GM12878 (cell line): ENCODE measurements around the gene ANXA10. TPM values are rescaled to one million over a fixed set of nuclear protein-coding genes. Genes with fewer than 3 reads are reported as not detected.

Source experiments
- ATAC-seq: fragments of 200-7000 bp; cut with Tn5 transposase; 3 replicates; pipeline ENCODE4 v1.9.1; 2020; ENCODE audit warnings: mild to moderate bottlenecking, moderate library complexity
- BruUV-seq: library from RNA; stranded (reverse); fragments of 400-500 nt; replicated peaks from 2 replicates; lab custom pipeline; 2021; lab: Mats Ljungman, UMichigan
- CTCF ChIA-PET: fragments of 300-600 bp; sonication (Branson Sonifier 250); formaldehyde crosslinking; extraction: SDS; loops from one replicate; lab custom pipeline; 2021; ENCODE audit warnings: inconsistent platforms; lab: Yijun Ruan, JAX
- POLR2A ChIA-PET: fragments of 350-600 bp; formaldehyde crosslinking; extraction: SDS; loops from one replicate; lab custom pipeline; 2021; ENCODE audit warnings: inconsistent platforms; lab: Charles Lee
- RAD21 ChIA-PET: fragments of 300-600 bp; sonication (Branson Sonifier 250); formaldehyde crosslinking; loops from one replicate; lab custom pipeline; 2023; ENCODE audit warnings: antibody characterized with exemption; ENCODE audit not compliant: unreplicated experiment; lab: Charles Lee
- SMC1A ChIA-PET: fragments of 300-600 bp; sonication (Branson Sonifier 250); formaldehyde crosslinking; loops from one replicate; lab custom pipeline; 2023; ENCODE audit not compliant: unreplicated experiment, uncharacterized antibody; lab: Charles Lee
- DNase-seq: peaks from one replicate; pipeline ENCODE4 v3.0.0-alpha.2; 2011; ENCODE audit warnings: low read depth, low spot score
- FAIRE-seq: peaks from 3 replicates; lab custom pipeline; 2011; peaks lifted over from hg19 to GRCh38; lab: Jason Lieb, UNC
- H2AFZ ChIP-seq: 2 replicates; pipeline ENCODE4 v1.6.0; 2011; ENCODE audit warnings: low read depth, low read length, control low read depth; ENCODE audit not compliant: control insufficient read depth
- H3K27ac ChIP-seq: 2 replicates; pipeline ENCODE4 v1.5.1; 2011; ENCODE audit warnings: control low read depth; ENCODE audit not compliant: control insufficient read depth, insufficient read depth
- H3K27me3 ChIP-seq, 2 experiments: replicated peaks in 1 of 2; 2 replicates each; pipeline versions ENCODE4 v1.6.0 to v1.6.1; 2011; ENCODE audit warnings: low read length in 1 of 2; ENCODE audit not compliant: control insufficient read depth in 2 of 2, insufficient read depth in 2 of 2
- H3K36me3 ChIP-seq, 2 experiments: 2 replicates each; pipeline ENCODE4 v1.5.1; 2011; ENCODE audit warnings: low read length in 1 of 2; ENCODE audit not compliant: control insufficient read depth in 2 of 2, insufficient read depth in 2 of 2
- H3K4me1 ChIP-seq: 2 replicates; pipeline ENCODE4 v1.6.1; 2011; ENCODE audit warnings: mild to moderate bottlenecking, low read length, moderate library complexity, mixed read lengths; ENCODE audit not compliant: control insufficient read depth, insufficient read depth
- H3K4me2 ChIP-seq: 2 replicates; pipeline ENCODE4 v1.6.0; 2011; ENCODE audit warnings: control low read depth; ENCODE audit not compliant: control insufficient read depth, insufficient read depth
- H3K4me3 ChIP-seq: fragments of 200-600 bp; sonication (generic); 2 replicates; pipeline ENCODE4 v1.5.1; 2016
- H3K79me2 ChIP-seq: 2 replicates; pipeline ENCODE4 v1.6.0; 2011; ENCODE audit warnings: low read length; ENCODE audit not compliant: control insufficient read depth, insufficient read depth
- H3K9ac ChIP-seq: 2 replicates; pipeline ENCODE4 v1.8.0; 2011; ENCODE audit warnings: low read length, control low read depth, mixed read lengths; ENCODE audit not compliant: control insufficient read depth, insufficient read depth
- H3K9me3 ChIP-seq: replicated peaks from 3 replicates; pipeline ENCODE4 v1.5.1; 2011; ENCODE audit warnings: mild to moderate bottlenecking, low read length; ENCODE audit not compliant: control insufficient read depth, insufficient read depth
- H4K20me1 ChIP-seq: 2 replicates; pipeline ENCODE4 v1.6.0; 2011; ENCODE audit not compliant: control insufficient read depth, insufficient read depth
- NFIC ChIP-seq: IDR thresholded peaks from 2 replicates; pipeline ENCODE4 v1.6.1; 2012; ENCODE audit warnings: low read depth, mild to moderate bottlenecking, inconsistent platforms, low read length, moderate library complexity
- ZNF207 ChIP-seq: fragments of 450-650 bp; IDR thresholded peaks from 2 replicates; pipeline ENCODE4 v1.6.1; 2014; ENCODE audit warnings: antibody characterized with exemption, mild to moderate bottlenecking, borderline replicate concordance
- WGBS: methylation state at CpG from one replicate; pipeline ENCODE4 v1.1.6; 2016; ENCODE audit warnings: low lambda C conversion rate; ENCODE audit not compliant: insufficient replicate concordance, insufficient coverage; ENCODE audit errors: missing lambda C conversion rate; 5-methylcytosine and 5-hydroxymethylcytosine counted together
- in situ Hi-C: fragments of 300-500 bp; cut with MboI; formaldehyde crosslinking; loops from 9 replicates; pipeline ENCODE4 v1.14.3; 2018; ENCODE audit warnings: mixed read lengths
- intact Hi-C: fragments of 100-400 bp; cut with micrococcal nuclease; formaldehyde crosslinking; loops from one replicate; pipeline ENCODE4 v1.14.2; 2022; ENCODE audit not compliant: unreplicated experiment
- polyA plus RNA-seq, 11 experiments: library from polyadenylated mRNA; depleted of rRNA in 4 of 11; unstranded in 6 of 11; stranded (reverse) in 5 of 11; fragments of >200 nt; fragmentation: Nextera tagmentation in 4 of 11; fragmentation: Illumina TruSeq in 1 of 11; extraction: Ambion mirVana in 4 of 11; extraction: Trizol in 1 of 11; gene quantifications; 1 replicate in 1 of 11; 2 replicates in 10 of 11; pipeline versions ENCODE4 v1.2.1 to v1.2.3, GENCODE V29; 2011 to 2016; ENCODE audit warnings: inconsistent platforms in 2 of 11, missing spikeins in 2 of 11, low read depth in 1 of 11
- total RNA-seq, 4 experiments: library from RNA; depleted of rRNA in 3 of 4; stranded (reverse); fragments of >200 nt in 3 of 4; fragmentation: Illumina TruSeq in 1 of 4; extraction: Trizol in 1 of 4; gene quantifications; 2 replicates each; pipeline versions ENCODE4 v1.2.1 to v1.2.3, GENCODE V29; 2013 to 2021
- TF ChIP-seq, protein P1 (sequence below): fragments of 450-650 bp; IDR thresholded peaks from 2 replicates; pipeline ENCODE4 v1.6.1; 2016; ENCODE audit warnings: mild to moderate bottlenecking, moderate library complexity, borderline replicate concordance

Gene ANXA10
- total and polyA plus RNA-seq, 10 of the 15 experiments (the other 5 are each of a cell fraction or from before 2014, with no cell fraction given) = not detected

DNA sequence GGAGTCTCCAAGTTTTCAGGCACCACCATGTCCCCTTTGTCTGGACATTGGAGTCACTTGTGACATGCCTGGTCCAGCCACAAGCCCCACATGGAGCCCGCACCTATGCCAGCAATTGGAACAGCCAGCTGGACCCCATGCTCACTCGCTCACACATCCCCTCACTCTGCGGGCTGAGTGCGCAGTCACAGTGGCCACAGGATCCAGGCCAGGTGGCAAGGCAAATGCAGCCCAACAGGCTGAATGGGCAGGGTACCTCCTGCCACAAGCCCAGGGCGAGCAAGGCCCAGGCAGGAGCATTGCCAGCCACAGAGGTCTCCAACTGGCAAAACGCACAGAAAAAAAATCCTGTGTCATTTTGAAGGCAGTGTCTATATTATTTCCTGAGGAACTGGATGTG is 82.0 kb downstream of the ANXA10 start:
- POLR2A ChIA-PET = no interaction called here

More for the DNA sequence above, 82.0 kb downstream of the ANXA10 start:
- H3K36me3 ChIP-seq = no peaks in the 10 kb centered on the region
- ChIA-PET SMC1A (interaction anchor here (1.1 kb wide), 1 partner anchor 11 kb away, joined by 3 read pairs; no protein-coding TSS in a partner anchor), RAD21 (no interaction called here), CTCF (interaction anchor here (1.3 kb wide), 1 partner anchor 9 kb away, joined by 4 read pairs; no protein-coding TSS in a partner anchor)
- ATAC-seq (no peak), DNase-seq (no peak), FAIRE-seq (no peak)
- TF ChIP-seq ZNF207 = no peak
- TF ChIP-seq, protein P1, sequence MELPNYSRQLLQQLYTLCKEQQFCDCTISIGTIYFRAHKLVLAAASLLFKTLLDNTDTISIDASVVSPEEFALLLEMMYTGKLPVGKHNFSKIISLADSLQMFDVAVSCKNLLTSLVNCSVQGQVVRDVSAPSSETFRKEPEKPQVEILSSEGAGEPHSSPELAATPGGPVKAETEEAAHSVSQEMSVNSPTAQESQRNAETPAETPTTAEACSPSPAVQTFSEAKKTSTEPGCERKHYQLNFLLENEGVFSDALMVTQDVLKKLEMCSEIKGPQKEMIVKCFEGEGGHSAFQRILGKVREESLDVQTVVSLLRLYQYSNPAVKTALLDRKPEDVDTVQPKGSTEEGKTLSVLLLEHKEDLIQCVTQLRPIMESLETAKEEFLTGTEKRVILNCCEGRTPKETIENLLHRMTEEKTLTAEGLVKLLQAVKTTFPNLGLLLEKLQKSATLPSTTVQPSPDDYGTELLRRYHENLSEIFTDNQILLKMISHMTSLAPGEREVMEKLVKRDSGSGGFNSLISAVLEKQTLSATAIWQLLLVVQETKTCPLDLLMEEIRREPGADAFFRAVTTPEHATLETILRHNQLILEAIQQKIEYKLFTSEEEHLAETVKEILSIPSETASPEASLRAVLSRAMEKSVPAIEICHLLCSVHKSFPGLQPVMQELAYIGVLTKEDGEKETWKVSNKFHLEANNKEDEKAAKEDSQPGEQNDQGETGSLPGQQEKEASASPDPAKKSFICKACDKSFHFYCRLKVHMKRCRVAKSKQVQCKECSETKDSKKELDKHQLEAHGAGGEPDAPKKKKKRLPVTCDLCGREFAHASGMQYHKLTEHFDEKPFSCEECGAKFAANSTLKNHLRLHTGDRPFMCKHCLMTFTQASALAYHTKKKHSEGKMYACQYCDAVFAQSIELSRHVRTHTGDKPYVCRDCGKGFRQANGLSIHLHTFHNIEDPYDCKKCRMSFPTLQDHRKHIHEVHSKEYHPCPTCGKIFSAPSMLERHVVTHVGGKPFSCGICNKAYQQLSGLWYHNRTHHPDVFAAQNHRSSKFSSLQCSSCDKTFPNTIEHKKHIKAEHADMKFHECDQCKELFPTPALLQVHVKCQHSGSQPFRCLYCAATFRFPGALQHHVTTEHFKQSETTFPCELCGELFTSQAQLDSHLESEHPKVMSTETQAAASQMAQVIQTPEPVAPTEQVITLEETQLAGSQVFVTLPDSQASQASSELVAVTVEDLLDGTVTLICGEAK = no peak
- TF ChIP-seq NFIC = no peak
- no peak overlapping the region for H3K27ac ChIP-seq
- intact Hi-C loops = no loop called here
- no peaks in the 10 kb centered on the region for H4K20me1 ChIP-seq
- H2AFZ ChIP-seq = no peak overlapping the region
- H3K79me2 ChIP-seq = no peaks in the 10 kb centered on the region
- H3K4me2 ChIP-seq = no peak overlapping the region
- 62% methylated on average over 6 of the region's 6 CpGs for WGBS
- H3K27me3 ChIP-seq = no peaks in the 10 kb centered on the region; a peak in 1 of 4 replicates
- H3K9me3 ChIP-seq = no peaks in the 10 kb centered on the region
- no peaks in the 10 kb centered on the region for H3K4me1 ChIP-seq
- no peak overlapping the region for H3K9ac ChIP-seq
- BruUV-seq = no TSS peak
- H3K4me3 ChIP-seq = no peak overlapping the region
- in situ Hi-C loops = no loop called here
